ENCODE measurements around the gene DSTYK. TPM values are rescaled to one million over a fixed set of nuclear protein-coding genes. Genes with fewer than 3 reads are reported as not detected.
A peak's percentile ranks its signal among the peaks of the same experiment; 100 is the strongest.

The DSTYK gene
- total RNA-seq, 1 experiment from 2014 or later: 8.4 TPM

- Histone ChIP-seq H3K9me2 (replicated peaks; ENCODE audit: low read length) (no peaks in the 10 kb centered on the region), H3K27me3 (ENCODE audit: low read length) (no peaks in the 10 kb centered on the region), H4K20me1 (ENCODE audit: low read length) (no peaks in the 10 kb centered on the region), H3K9ac (ENCODE audit: low read length) (no peak overlapping the region), H3K27ac (ENCODE audit: low read length) (no peak overlapping the region), H2AFZ (ENCODE audit: low read length) (peak overlapping the region; percentile 20), H3F3A (ENCODE audit: low read length, unreplicated experiment) (no peaks in the 10 kb centered on the region), H3K36me3 (ENCODE audit: low read depth, low read length) (no peaks in the 10 kb centered on the region), H3K9me3 (ENCODE audit: low read length) (no peaks in the 10 kb centered on the region), H3K4me2 (ENCODE audit: low read length) (no peak overlapping the region), H3K79me2 (ENCODE audit: low read length) (peaks cover 14% of the 10 kb centered on the region), H3K4me3 (ENCODE audit: low read length) (no peak overlapping the region), H3K4me1 (ENCODE audit: insufficient read depth, low read length) (peaks cover 10% of the 10 kb centered on the region; the same call in 1 of the 2 replicates)
- no peak for ATAC-seq
- DNase-seq: no peak
- BruUV-seq (replicated peaks): no TSS peak
- intact Hi-C loops (cut with micrococcal nuclease): no loop called here
- TF ChIP-seq EZH2phosphoT487 (IDR thresholded peaks at IDR 0.05; ENCODE audit: borderline replicate concordance, low read length) (no peak), EZH2 (IDR thresholded peaks at IDR 0.05; ENCODE audit: low read length, unreplicated experiment) (no peak), CTCF (conservative IDR thresholded peaks at IDR 0.05; ENCODE audit: low read depth, low read length) (no peak)
- CTCF ChIA-PET: no interaction called here
- POLR2A ChIA-PET (ENCODE audit: unreplicated experiment): no interaction called here
These were observed 3.3 kb upstream of the DSTYK start for GRCh38 chr1:205214756-205215155.

GRCh38 chr1:205211839-205212536 lies 486 bp upstream of the DSTYK start:
- TSS peak; percentile 60 for BruUV-seq (replicated peaks)

More at GRCh38 chr1:205211839-205212536, 486 bp upstream of the DSTYK start:
- intact Hi-C loops (cut with micrococcal nuclease): loop anchor here (1.0 to 2.0 kb wide), 4 partner anchors 17 to 89 kb away; no protein-coding TSS in a partner anchor
- no peaks in the 10 kb centered on the region for H3K9me2 ChIP-seq (replicated peaks; ENCODE audit: low read length)
- ChIA-PET POLR2A (ENCODE audit: unreplicated experiment) (no interaction called here), CTCF (no interaction called here)
- H3K36me3 ChIP-seq (ENCODE audit: low read depth, low read length): no peaks in the 10 kb centered on the region
- no peaks in the 10 kb centered on the region for H3K9me3 ChIP-seq (ENCODE audit: low read length)
- ATAC-seq (no peak), DNase-seq (no peak)
- peak overlapping the region; percentile 90; the same call in 1 of the 2 replicates for H3K9ac ChIP-seq (ENCODE audit: low read length)
- H3K79me2 ChIP-seq (ENCODE audit: low read length): peaks cover 37% of the 10 kb centered on the region
- H2AFZ ChIP-seq (ENCODE audit: low read length): peak overlapping the region; percentile 92
- H3K4me3 ChIP-seq (ENCODE audit: low read length): peak overlapping the region; percentile 89
- H4K20me1 ChIP-seq (ENCODE audit: low read length): no peaks in the 10 kb centered on the region
- H3F3A ChIP-seq (ENCODE audit: low read length, unreplicated experiment): no peaks in the 10 kb centered on the region
- H3K27ac ChIP-seq (ENCODE audit: low read length): no peak overlapping the region
- H3K27me3 ChIP-seq (ENCODE audit: low read length): no peaks in the 10 kb centered on the region
- peak overlapping the region; percentile 82 for H3K4me2 ChIP-seq (ENCODE audit: low read length)
- TF ChIP-seq EZH2 (IDR thresholded peaks at IDR 0.05; ENCODE audit: low read length, unreplicated experiment): no peak
- TF ChIP-seq EZH2phosphoT487 (IDR thresholded peaks at IDR 0.05; ENCODE audit: borderline replicate concordance, low read length): no peak
- no peak for TF ChIP-seq CTCF (conservative IDR thresholded peaks at IDR 0.05; ENCODE audit: low read depth, low read length)
- H3K4me1 ChIP-seq (ENCODE audit: insufficient read depth, low read length): peaks cover 10% of the 10 kb centered on the region; the same call in 1 of the 2 replicates

All from PC-3 (cell line).